Activated T-cell treated with anti-CD3 and anti-CD28 coated beads, Interleukin-2, amount 50 U/mL, for 72 hours (primary cell): ENCODE measurements around the gene CAMK2G. TPM values are rescaled to one million over a fixed set of nuclear protein-coding genes. Genes with fewer than 3 reads are reported as not detected.
A peak's percentile ranks its signal among the peaks of the same experiment; 100 is the strongest.

Source experiments
- ATAC-seq, 2 donors: fragments of 150-1000 bp; cut with Tn5 transposase; replicated peaks in 1 of 2; 2 replicates each; pipeline ENCODE4 v1.10.0; 2021; ENCODE audit warnings: moderate library complexity in 2 of 2, mild to moderate bottlenecking in 1 of 2
- DNase-seq, 2 donors: peaks; one replicate each; pipeline ENCODE4 v3.0.0; 2021 to 2022; ENCODE audit warnings: mixed read lengths in 1 of 2
- H3K27ac Mint-ChIP-seq: one replicate; pipeline ENCODE4 v1.8.0; 2022; ENCODE audit warnings: mild to moderate bottlenecking, moderate library complexity, mixed read lengths
- H3K27me3 Mint-ChIP-seq: one replicate; pipeline ENCODE4 v1.8.0; 2022; ENCODE audit warnings: low read depth, mixed read lengths
- H3K36me3 Mint-ChIP-seq, 2 donors: one replicate each; pipeline ENCODE4 v1.8.0; 2022; ENCODE audit warnings: mixed read lengths in 2 of 2, mild to moderate bottlenecking in 1 of 2; ENCODE audit not compliant: insufficient read depth in 2 of 2
- H3K4me1 Mint-ChIP-seq: one replicate; pipeline ENCODE4 v1.8.0; 2022; ENCODE audit warnings: low read depth, mixed read lengths
- H3K4me3 Mint-ChIP-seq, 2 donors: one replicate each; pipeline ENCODE4 v1.8.0; 2022; ENCODE audit warnings: mild to moderate bottlenecking in 2 of 2, mixed read lengths in 2 of 2, moderate library complexity in 2 of 2
- H3K9me3 Mint-ChIP-seq, 2 donors: one replicate each; pipeline ENCODE4 v1.8.0; 2022; ENCODE audit warnings: mixed read lengths in 2 of 2
- total RNA-seq, 2 donors: library from RNA; stranded (reverse); gene quantifications; one replicate each; pipeline ENCODE4 v1.2.3, GENCODE V29; 2022

The CAMK2G gene
- total RNA-seq, 2 donors from 2014 or later = 25.0 to 30.3 TPM

- Mint-ChIP-seq H3K27ac (peak overlapping the region; percentile 92), H3K27me3 (no peaks in the 10 kb centered on the region), H3K4me1 (peaks cover 36% of the 10 kb centered on the region), H3K9me3 (no peaks in the 10 kb centered on the region), H3K36me3 (peaks cover 13 to 25% of the 10 kb centered on the region in 2 donors), H3K4me3 (peak overlapping the region; percentile 69 to 80)
- no peak for DNase-seq
- no peak for ATAC-seq
Measured at GRCh38 chr10:73812657-73813056, 61.7 kb downstream of the CAMK2G start.

DNA sequence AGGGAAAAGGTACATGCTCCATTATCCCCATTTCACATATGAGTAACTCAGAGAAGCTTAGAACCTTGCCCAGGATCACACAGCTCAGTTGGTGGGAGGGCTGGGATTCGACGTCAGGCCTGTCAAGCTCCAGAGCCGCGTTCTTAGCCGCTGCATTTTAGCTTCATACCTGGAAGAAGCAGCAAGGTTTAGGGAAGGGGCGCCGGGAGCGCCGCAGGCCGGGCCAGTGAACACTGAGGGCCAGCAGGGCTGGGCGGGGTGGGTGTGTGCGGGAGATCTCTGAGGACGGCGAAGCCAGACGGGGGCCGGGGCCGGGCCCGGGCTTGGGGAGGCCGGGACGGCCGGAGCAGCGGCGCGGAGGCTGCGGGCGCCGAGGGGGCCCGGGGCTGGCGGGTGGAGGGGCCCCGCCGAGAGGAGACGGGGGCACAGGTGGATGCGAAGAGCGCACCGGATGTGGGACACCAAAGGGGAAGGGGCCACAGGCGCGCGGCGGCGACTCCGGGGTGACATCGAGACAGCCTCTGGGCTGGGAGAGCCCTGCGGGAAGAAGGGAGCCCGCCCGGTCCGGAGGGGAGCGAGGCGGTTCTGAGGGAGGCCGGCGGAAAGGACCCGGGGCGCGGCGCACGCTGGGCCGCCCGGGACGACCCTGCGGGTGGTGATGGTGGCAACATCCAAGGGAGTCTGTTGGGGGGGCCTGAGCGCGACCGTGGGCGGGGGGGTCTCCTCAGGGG, 63.5 kb downstream of the CAMK2G start:
- H3K9me3 Mint-ChIP-seq = no peaks in the 10 kb centered on the region
- DNase-seq (peak; percentile 74 to 79), ATAC-seq (peak; percentile 44 to 49)
- peak overlapping the region; percentile 100 for H3K27ac Mint-ChIP-seq
- H3K27me3 Mint-ChIP-seq = no peaks in the 10 kb centered on the region
- peaks cover 22 to 36% of the 10 kb centered on the region in 2 donors for H3K36me3 Mint-ChIP-seq
- H3K4me3 Mint-ChIP-seq = peak overlapping the region; percentile 88 to 93
- H3K4me1 Mint-ChIP-seq = peaks cover 54% of the 10 kb centered on the region

- Mint-ChIP-seq H3K4me1 (peaks cover 59% of the 10 kb centered on the region), H3K27me3 (no peaks in the 10 kb centered on the region), H3K27ac (peak overlapping the region; percentile 100), H3K9me3 (no peaks in the 10 kb centered on the region), H3K36me3 (peaks cover 25 to 41% of the 10 kb centered on the region in 2 donors), H3K4me3 (peak overlapping the region; percentile 88 to 93)
- ATAC-seq (peak; percentile 13 to 18), DNase-seq (peak in 1 of 2 donors; percentile 37)
Measured at GRCh38 chr10:73810358-73810734, 64.0 kb downstream of the CAMK2G start.

DNA sequence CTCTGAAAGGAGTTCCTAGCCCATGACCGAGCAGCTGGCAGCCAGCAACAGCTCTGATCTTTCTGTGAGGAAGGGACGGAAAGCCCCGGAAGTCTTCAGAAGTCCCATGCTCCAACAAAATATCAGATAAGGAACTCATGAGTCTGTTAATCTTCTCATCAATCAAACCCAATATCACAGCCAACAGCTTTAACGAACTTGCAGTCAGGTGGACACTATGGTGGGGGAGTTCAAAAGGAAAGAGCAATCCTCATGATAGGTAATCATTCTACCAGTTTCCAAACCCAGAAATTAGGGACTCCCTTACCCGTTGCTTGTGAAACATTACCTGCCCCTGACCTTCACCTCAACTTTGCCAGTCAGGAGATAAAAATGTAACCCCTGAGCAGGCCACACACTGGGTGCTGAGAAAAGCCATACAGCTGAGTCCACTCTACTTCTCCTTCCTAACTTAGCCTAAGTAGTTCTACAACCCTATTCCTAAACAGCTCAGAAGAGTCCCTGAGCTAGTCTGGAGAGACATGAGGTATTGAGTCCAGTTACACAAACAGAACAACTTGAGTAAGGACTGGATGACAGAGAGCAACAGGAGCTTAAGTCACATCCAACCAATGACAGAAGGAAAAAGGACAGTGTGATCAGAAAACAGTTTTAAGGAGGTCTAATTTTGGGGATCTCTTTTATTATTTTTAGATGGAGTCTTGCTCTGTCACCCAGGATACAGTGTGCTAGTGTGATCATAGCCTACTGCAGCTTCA, 65.1 kb downstream of the CAMK2G start:
- no peak for DNase-seq
- H3K27me3 Mint-ChIP-seq = no peaks in the 10 kb centered on the region
- no peak for ATAC-seq
- peak overlapping the region; percentile 88 to 93 for H3K4me3 Mint-ChIP-seq
- H3K27ac Mint-ChIP-seq = peak overlapping the region; percentile 100
- H3K36me3 Mint-ChIP-seq = peaks cover 25 to 43% of the 10 kb centered on the region in 2 donors
- peaks cover 66% of the 10 kb centered on the region for H3K4me1 Mint-ChIP-seq
- no peaks in the 10 kb centered on the region for H3K9me3 Mint-ChIP-seq

DNA sequence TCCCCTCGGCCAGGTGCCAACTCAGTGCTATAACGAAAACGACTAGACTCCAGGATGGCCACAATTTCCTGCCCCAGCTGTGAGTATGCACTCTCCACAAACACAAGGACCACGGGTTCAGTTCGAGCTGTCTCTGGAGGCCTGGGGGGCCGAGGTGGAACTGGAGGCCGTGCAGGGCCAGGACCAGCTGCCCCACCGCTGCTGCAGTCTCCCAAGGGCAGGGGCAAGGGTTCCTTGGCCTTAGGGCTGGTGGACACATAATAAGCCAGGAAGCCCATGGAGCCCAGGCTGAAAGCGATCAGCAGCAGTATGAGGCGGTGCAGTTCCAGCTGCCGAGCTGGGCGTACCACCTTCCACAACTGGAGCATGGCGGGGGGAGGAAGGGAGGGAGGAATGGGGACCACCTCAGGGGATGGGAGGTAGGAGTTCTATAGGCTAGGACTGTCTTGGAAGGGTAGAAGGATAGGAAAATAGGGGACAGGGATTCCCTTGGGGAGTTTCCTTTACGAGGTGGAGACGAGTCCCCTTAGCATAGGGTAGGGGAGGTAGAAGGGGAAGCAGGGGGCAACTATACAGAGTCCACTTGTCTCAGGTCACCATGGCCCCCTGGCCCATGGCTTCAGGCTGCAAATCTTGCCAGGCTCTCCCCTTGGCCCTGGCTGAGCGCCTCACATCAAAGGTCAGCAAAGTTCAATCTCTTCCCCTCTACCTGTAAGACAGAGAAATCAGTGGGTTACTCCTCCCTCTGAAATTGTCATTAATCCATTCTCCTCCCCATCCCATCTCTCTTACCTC, 66.1 kb downstream of the CAMK2G start:
- peak overlapping the region in 1 of 2 donors; percentile 93 for H3K4me3 Mint-ChIP-seq
- peak overlapping the region; percentile 100 for H3K27ac Mint-ChIP-seq
- no peak for DNase-seq
- no peaks in the 10 kb centered on the region for H3K9me3 Mint-ChIP-seq
- peaks cover 76% of the 10 kb centered on the region for H3K4me1 Mint-ChIP-seq
- no peaks in the 10 kb centered on the region for H3K27me3 Mint-ChIP-seq
- peaks cover 25 to 51% of the 10 kb centered on the region in 2 donors for H3K36me3 Mint-ChIP-seq
- ATAC-seq = no peak

DNA sequence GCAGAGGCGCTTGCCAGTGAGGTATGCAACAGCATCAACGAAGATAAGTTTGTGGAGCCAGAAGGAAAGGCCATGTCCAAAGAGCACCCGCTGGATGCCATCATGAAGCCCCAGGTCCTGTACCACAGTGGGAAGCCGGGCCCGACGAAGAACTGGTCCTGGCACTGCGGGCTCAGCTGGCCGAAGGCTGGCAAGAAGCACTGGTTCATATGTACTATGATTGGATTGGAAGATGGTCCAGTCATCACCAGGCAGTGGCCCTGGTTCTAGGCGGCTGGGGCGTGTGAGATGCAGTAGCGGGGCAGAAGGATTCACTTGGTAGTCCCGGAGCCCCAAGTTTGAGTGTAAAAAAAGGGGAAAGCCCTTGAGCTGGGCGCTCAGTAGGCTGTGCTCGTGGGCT, 66.9 kb downstream of the CAMK2G start:
- Mint-ChIP-seq H3K9me3 (no peaks in the 10 kb centered on the region), H3K4me1 (peaks cover 78% of the 10 kb centered on the region), H3K4me3 (peak overlapping the region; percentile 8 to 60), H3K27me3 (no peaks in the 10 kb centered on the region), H3K36me3 (peaks cover 28 to 47% of the 10 kb centered on the region in 2 donors), H3K27ac (peak overlapping the region; percentile 100)
- ATAC-seq (no peak), DNase-seq (no peak)

GRCh38 chr10:73806176-73806950, 68.0 kb downstream of the CAMK2G start:
- H3K4me1 Mint-ChIP-seq = peaks cover 73% of the 10 kb centered on the region
- no peak for DNase-seq
- peak overlapping the region; percentile 43 to 60 for H3K4me3 Mint-ChIP-seq
- no peaks in the 10 kb centered on the region for H3K9me3 Mint-ChIP-seq
- H3K36me3 Mint-ChIP-seq = peaks cover 28 to 47% of the 10 kb centered on the region in 2 donors
- no peaks in the 10 kb centered on the region for H3K27me3 Mint-ChIP-seq
- H3K27ac Mint-ChIP-seq = peak overlapping the region; percentile 88
- no peak for ATAC-seq

- peaks cover 18 to 36% of the 10 kb centered on the region in 2 donors for H3K36me3 Mint-ChIP-seq
- H3K4me1 Mint-ChIP-seq = peaks cover 54% of the 10 kb centered on the region
- no peak for DNase-seq
- peak; percentile 56 to 64 for ATAC-seq
- H3K27ac Mint-ChIP-seq = peak overlapping the region; percentile 88
- no peaks in the 10 kb centered on the region for H3K27me3 Mint-ChIP-seq
- peak overlapping the region; percentile 44 for H3K4me3 Mint-ChIP-seq
- H3K9me3 Mint-ChIP-seq = no peaks in the 10 kb centered on the region
Measured at GRCh38 chr10:73803680-73804286, 70.6 kb downstream of the CAMK2G start.

DNA sequence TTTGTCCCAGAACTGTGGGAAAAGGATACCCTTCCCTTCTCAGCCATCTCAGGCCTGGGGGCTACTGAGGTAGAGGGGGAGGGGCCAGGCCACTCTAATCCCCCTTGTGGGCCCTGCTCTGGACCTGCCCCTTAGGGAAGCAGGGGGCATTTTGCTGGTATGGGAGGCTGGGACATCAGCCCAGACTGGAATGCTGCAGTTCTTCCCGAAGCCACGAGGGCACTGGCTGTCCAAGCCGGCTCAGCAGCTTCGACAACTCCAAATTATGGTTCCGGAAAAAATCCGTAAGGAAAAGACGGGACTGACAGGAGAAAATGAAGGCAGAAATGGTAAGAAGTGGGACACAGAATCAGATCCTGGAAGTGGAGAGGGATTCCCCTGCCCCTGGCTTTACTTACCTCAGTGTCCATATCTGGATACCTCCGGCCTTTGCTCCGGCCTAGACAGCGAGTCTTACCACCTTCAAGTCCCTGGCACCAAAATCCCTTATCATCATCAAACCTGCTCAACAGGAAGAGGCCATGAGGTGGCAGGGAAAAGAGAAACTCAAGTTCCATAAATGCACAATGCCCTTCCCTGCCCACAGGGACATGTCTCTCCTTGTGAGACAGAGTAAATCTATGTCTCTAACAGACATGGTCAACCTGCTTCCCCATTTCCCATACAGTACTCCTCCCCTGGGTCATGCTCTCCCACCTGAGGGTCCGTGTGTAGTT, 71.9 kb downstream of the CAMK2G start:
- Mint-ChIP-seq H3K36me3 (peaks cover 20 to 37% of the 10 kb centered on the region in 2 donors), H3K27ac (no peak overlapping the region), H3K27me3 (no peaks in the 10 kb centered on the region), H3K9me3 (no peaks in the 10 kb centered on the region), H3K4me3 (no peak overlapping the region), H3K4me1 (peaks cover 43% of the 10 kb centered on the region)
- DNase-seq = no peak
- no peak for ATAC-seq

DNA sequence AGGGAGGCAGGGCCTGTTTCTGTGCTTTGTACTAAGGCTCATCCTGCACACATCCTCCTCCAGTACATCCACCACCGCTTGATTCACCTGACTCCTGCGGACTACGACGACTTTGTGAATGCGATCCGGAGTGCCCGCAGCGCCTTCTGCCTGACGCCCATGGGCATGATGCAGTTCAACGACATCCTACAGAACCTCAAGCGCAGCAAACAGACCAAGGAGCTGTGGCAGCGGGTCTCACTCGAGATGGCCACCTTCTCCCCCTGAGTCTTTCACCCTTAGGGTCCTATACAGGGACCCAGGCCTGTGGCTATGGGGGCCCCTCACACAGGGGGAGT, 73.1 kb downstream of the CAMK2G start:
- Mint-ChIP-seq H3K4me1 (peaks cover 31% of the 10 kb centered on the region), H3K27me3 (no peaks in the 10 kb centered on the region), H3K4me3 (no peak overlapping the region), H3K36me3 (peaks cover 10 to 29% of the 10 kb centered on the region in 2 donors), H3K27ac (no peak overlapping the region), H3K9me3 (no peaks in the 10 kb centered on the region)
- ATAC-seq = no peak
- DNase-seq = no peak

DNA sequence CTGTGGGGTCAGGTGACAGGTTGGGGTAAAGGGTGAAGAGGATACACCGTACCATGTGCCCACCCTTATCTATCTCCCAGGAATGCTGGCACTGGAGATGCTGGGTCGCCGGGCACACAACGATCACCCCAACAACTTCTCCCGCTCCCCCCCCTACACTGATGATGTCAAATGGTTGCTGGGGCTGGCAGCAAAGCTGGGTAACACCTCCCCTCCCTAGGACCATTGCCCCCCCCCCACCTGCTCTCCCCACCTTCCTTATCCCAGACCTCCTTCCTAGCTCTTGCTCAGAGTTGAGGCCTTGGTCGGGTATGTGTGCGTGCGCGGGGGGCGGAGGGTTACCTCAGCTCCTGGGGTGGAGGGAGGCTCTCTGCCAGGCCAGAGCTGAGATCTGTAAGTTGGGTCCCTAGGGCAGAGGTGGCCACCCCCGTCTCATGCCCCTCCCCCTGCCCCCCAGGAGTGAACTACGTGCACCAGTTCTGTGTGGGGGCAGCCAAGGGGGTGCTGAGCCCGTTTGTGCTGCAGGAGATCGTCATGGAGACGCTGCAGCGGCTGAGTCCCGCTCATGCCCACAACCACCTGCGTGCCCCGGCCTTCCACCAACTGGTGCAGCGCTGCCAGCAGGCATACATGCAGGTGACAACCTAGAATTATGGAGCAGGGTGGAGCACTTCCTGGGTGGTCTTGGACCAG, 73.6 kb downstream of the CAMK2G start:
- Mint-ChIP-seq H3K9me3 (no peaks in the 10 kb centered on the region), H3K4me3 (no peak overlapping the region), H3K27ac (no peak overlapping the region), H3K27me3 (no peaks in the 10 kb centered on the region), H3K4me1 (peaks cover 26% of the 10 kb centered on the region), H3K36me3 (peaks cover 8 to 29% of the 10 kb centered on the region in 2 donors)
- DNase-seq (no peak), ATAC-seq (no peak)
